ENCODE results near the gene BNC1. TPM values are rescaled to one million over a fixed set of nuclear protein-coding genes. Genes with fewer than 3 reads are reported as not detected.

Gene BNC1
- total and polyA plus RNA-seq, 2 of the 4 experiments (the other 2 are of a cell fraction) = 0.38 to 0.54 TPM

- in situ Hi-C loops (cut with MboI; ENCODE audit: low sequenced_read_pairs) = no loop called here
- Histone ChIP-seq H2BK120ac (ENCODE audit: low read depth, low read length) (no peak overlapping the region), H4K91ac (ENCODE audit: insufficient read depth, low read depth, low read length) (no peak overlapping the region), H3K4me3 (ENCODE audit: insufficient read depth, low read depth, low read length) (no peak overlapping the region), H3K9me3 (ENCODE audit: control insufficient read depth, insufficient read depth, low read length) (no peaks in the 10 kb centered on the region), H2AK5ac (ENCODE audit: low read depth, low read length) (no peak overlapping the region), H3K14ac (replicated peaks; ENCODE audit: low read depth, low read length) (no peak overlapping the region), H3K9me1 (ENCODE audit: insufficient read depth, low read length) (no peaks in the 10 kb centered on the region), H2BK15ac (ENCODE audit: low read depth, low read length) (no peak overlapping the region), H2BK5ac (ENCODE audit: low read depth, low read length, poor library complexity, severe bottlenecking) (no peak overlapping the region), H2AFZ (replicated peaks; ENCODE audit: low read length, poor library complexity) (no peak overlapping the region), H3K79me1 (ENCODE audit: low read depth in 1 of 2, low read length in 2 of 2) (no peaks in the 10 kb centered on the region), H2AK9ac (replicated peaks; ENCODE audit: low read depth, low read length, poor library complexity) (no peak overlapping the region), H3K18ac (ENCODE audit: low read depth, low read length) (no peak overlapping the region), H3K4me2 (ENCODE audit: low read depth, low read length) (no peak overlapping the region), H3K36me3 (ENCODE audit: control insufficient read depth, insufficient read depth, low read length) (no peaks in the 10 kb centered on the region), H3K27ac (ENCODE audit: insufficient read depth, low read length) (no peak overlapping the region), H3K27me3 (ENCODE audit: control insufficient read depth, insufficient read depth, low read length) (no peaks in the 10 kb centered on the region), H4K5ac (ENCODE audit: low read depth, low read length) (no peak overlapping the region), H3K23ac (ENCODE audit: low read depth, low read length) (no peak overlapping the region), H3K9ac (ENCODE audit: low read depth, low read length) (no peak overlapping the region), H4K20me1 (ENCODE audit: insufficient read depth, low read length) (no peaks in the 10 kb centered on the region), H3K4me1 (ENCODE audit: control insufficient read depth, insufficient read depth, low read length) (no peaks in the 10 kb centered on the region), H4K8ac (ENCODE audit: low read depth in 2 of 2, low read length in 2 of 2) (no peak overlapping the region), H2BK20ac (ENCODE audit: low read depth, low read length) (no peak overlapping the region), H3K4ac (ENCODE audit: low read depth, low read length) (no peak overlapping the region), H3K56ac (ENCODE audit: extremely low read depth, insufficient read depth, low read length) (no peak overlapping the region)
- dilution Hi-C loops (cut with HindIII; ENCODE audit: low sequenced_read_pairs, unreplicated experiment) = no loop called here
- TF ChIP-seq ELK1 (IDR thresholded peaks at IDR 0.05; ENCODE audit: borderline replicate concordance, low read depth, low read length) = no peak
- TF ChIP-seq CEBPB (IDR thresholded peaks at IDR 0.05; ENCODE audit: low read depth, low read length) = no peak
- TF ChIP-seq MXI1 (IDR thresholded peaks at IDR 0.05; ENCODE audit: borderline replicate concordance, low read depth, low read length) = no peak
- no peak for TF ChIP-seq CHD1 (IDR thresholded peaks at IDR 0.05; ENCODE audit: low read depth, low read length)
- no peak for TF ChIP-seq BHLHE40 (IDR thresholded peaks at IDR 0.05; ENCODE audit: low read depth, low read length)
- no peak for TF ChIP-seq NFE2L2 (IDR thresholded peaks at IDR 0.05; ENCODE audit: low read depth, low read length)
- TF ChIP-seq FOS (IDR thresholded peaks at IDR 0.05; ENCODE audit: low read depth, low read length) = no peak
- TF ChIP-seq USF2 (IDR thresholded peaks at IDR 0.05; ENCODE audit: low read depth, low read length) = no peak
- TF ChIP-seq SMC3 (IDR thresholded peaks at IDR 0.05; ENCODE audit: low read depth, low read length) = no peak
- TF ChIP-seq POLR2A (IDR thresholded peaks at IDR 0.05; ENCODE audit: low read depth, low read length) = no peak
- TF ChIP-seq RCOR1 (IDR thresholded peaks at IDR 0.05; ENCODE audit: insufficient replicate concordance, low read length) = no peak
- TF ChIP-seq MAFK (IDR thresholded peaks at IDR 0.05; ENCODE audit: low read depth, low read length) = no peak
- TF ChIP-seq RFX5 (IDR thresholded peaks at IDR 0.05; ENCODE audit: low read depth, low read length) = no peak
- no peak for TF ChIP-seq RAD21 (IDR thresholded peaks at IDR 0.05; ENCODE audit: low read length)
- TF ChIP-seq CTCF (conservative IDR thresholded peaks at IDR 0.05; ENCODE audit: low read depth, low read length) = no peak
- TF ChIP-seq MAZ (IDR thresholded peaks at IDR 0.05; ENCODE audit: borderline replicate concordance, low read depth, low read length) = no peak
- ChIA-PET CTCF (no interaction called here), POLR2A (ENCODE audit: unreplicated experiment) (no interaction called here)
- WGBS, 2 experiments (ENCODE audit: extremely low coverage in 2 of 2, insufficient read length in 1 of 2) = 80% methylated on average over 1 of the region's 6 CpGs; no CpG with 5 or more reads in 1 of the 2 experiments
- peak; percentile 15 for DNase-seq
- ATAC-seq (ENCODE audit: low read depth) = no peak
- BruUV-seq (replicated peaks) = no TSS peak
- intact Hi-C loops (cut with micrococcal nuclease) = loop anchor here (5.0 kb wide), 1 partner anchor 35 kb away; no protein-coding TSS in a partner anchor
Measured at GRCh38 chr15:83322061-83322460, 37.6 kb upstream of the BNC1 start.

All from IMR-90 (cell line).